ENCODE data around the gene PSMB4.

Gene PSMB4

DNA sequence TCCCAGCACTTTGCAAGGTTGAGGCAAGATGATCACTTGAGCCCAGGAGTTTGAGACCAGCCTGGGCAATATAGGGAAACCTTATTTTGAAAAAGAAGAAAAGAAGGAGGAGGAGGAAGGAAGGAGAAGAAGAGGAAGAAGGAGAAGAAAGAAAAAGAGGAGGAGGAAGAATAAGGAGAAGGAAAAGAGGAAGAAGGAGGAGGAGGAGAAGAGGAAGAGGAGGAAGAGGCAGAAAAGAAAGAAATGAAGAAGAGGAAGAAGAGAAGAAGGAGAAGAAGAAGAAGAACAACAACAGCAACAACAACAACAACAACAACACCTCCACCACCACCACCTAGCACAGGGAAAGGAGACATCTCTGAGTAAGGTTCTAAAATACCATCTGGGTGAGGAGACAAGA, 37.5 kb upstream of the PSMB4 start:
- H3K36me3 ChIP-seq (replicated peaks; ENCODE audit: low read depth, low read length): peaks cover 5% of the 10 kb centered on the region
- H3K4me1 ChIP-seq (ENCODE audit: low read length): 0 out of 2 replicates have a peak, but pooled peaks cover 1% of the 10 kb centered on the region
- no peak overlapping the region for H3K27ac ChIP-seq (ENCODE audit: low read length)
- TF ChIP-seq, protein P1, sequence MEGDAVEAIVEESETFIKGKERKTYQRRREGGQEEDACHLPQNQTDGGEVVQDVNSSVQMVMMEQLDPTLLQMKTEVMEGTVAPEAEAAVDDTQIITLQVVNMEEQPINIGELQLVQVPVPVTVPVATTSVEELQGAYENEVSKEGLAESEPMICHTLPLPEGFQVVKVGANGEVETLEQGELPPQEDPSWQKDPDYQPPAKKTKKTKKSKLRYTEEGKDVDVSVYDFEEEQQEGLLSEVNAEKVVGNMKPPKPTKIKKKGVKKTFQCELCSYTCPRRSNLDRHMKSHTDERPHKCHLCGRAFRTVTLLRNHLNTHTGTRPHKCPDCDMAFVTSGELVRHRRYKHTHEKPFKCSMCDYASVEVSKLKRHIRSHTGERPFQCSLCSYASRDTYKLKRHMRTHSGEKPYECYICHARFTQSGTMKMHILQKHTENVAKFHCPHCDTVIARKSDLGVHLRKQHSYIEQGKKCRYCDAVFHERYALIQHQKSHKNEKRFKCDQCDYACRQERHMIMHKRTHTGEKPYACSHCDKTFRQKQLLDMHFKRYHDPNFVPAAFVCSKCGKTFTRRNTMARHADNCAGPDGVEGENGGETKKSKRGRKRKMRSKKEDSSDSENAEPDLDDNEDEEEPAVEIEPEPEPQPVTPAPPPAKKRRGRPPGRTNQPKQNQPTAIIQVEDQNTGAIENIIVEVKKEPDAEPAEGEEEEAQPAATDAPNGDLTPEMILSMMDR (IDR thresholded peaks at IDR 0.05; ENCODE audit: low read depth, low read length): no peak
- TF ChIP-seq EZH2phosphoT487 (IDR thresholded peaks at IDR 0.05; ENCODE audit: low read depth): no peak
- no peaks in the 10 kb centered on the region for H3K27me3 ChIP-seq (ENCODE audit: low read depth, low read length)
- H3K4me2 ChIP-seq (ENCODE audit: low read length): no peak overlapping the region
- no peak overlapping the region for H3K9ac ChIP-seq (ENCODE audit: low read length)
- H3K79me2 ChIP-seq (ENCODE audit: low read length): no peaks in the 10 kb centered on the region
- no peak overlapping the region for H2AFZ ChIP-seq (ENCODE audit: low read depth, low read length)
- H3K9me3 ChIP-seq (ENCODE audit: insufficient read depth, low read length): peaks cover 12% of the 10 kb centered on the region; the same call in 1 of the 2 replicates
- H3K4me3 ChIP-seq (ENCODE audit: low read length): no peak overlapping the region
- no peaks in the 10 kb centered on the region for H4K20me1 ChIP-seq (ENCODE audit: insufficient read depth, low read length)

DNA sequence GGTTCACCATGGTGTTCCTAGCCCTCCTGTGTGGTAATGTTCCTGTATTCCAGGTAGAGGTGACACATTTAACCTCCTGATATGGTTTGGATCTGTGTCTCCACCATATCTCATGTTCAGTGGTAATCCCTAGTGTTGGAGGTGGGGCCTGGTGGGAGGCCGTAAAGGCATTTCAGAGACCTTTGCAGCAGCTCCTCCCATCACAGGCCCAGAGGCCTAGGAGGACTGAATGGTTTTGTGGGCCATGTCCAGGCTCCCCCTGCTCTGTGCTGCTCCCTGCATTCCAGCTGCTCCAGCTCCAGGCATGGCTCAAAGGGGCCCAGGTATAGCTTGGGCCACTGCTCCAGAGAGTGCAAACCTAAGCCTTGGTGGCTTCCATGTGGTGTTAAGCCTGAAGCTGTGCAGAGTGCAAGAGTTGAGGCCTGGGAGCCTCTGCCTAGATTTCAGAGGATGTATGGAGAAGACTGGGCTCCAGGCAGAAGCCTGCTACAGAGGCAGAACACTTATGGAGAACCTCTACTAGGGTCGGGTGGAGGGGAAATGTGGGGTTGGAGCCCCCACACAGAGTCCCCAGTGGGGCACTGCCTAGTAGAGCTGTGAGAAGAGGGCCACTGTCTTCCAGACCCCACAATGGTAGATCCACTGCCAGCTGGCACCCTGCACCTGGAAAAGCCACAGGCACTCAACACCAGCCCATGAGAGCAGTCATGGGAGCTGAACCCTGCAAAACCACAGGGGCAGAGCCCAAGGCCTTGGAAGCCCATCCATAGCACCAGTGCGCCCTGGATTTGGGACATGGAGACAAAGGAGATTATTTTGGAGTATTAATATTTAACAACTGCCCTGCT, 36.8 kb upstream of the PSMB4 start:
- Histone ChIP-seq H3K4me1 (ENCODE audit: low read length) (no peaks in the 10 kb centered on the region), H3K27ac (ENCODE audit: low read length) (no peak overlapping the region), H3K79me2 (ENCODE audit: low read length) (no peaks in the 10 kb centered on the region), H3K36me3 (replicated peaks; ENCODE audit: low read depth, low read length) (peaks cover 5% of the 10 kb centered on the region), H3K9ac (ENCODE audit: low read length) (no peak overlapping the region), H3K9me3 (ENCODE audit: insufficient read depth, low read length) (peaks cover 12% of the 10 kb centered on the region; the same call in 1 of the 2 replicates), H3K27me3 (ENCODE audit: low read depth, low read length) (no peaks in the 10 kb centered on the region), H3K4me2 (ENCODE audit: low read length) (no peak overlapping the region), H3K4me3 (ENCODE audit: low read length) (no peak overlapping the region), H2AFZ (ENCODE audit: low read depth, low read length) (no peak overlapping the region), H4K20me1 (ENCODE audit: insufficient read depth, low read length) (no peaks in the 10 kb centered on the region)
- TF ChIP-seq, protein P1 (IDR thresholded peaks at IDR 0.05; ENCODE audit: low read depth, low read length): no peak
- TF ChIP-seq EZH2phosphoT487 (IDR thresholded peaks at IDR 0.05; ENCODE audit: low read depth): no peak

DNA sequence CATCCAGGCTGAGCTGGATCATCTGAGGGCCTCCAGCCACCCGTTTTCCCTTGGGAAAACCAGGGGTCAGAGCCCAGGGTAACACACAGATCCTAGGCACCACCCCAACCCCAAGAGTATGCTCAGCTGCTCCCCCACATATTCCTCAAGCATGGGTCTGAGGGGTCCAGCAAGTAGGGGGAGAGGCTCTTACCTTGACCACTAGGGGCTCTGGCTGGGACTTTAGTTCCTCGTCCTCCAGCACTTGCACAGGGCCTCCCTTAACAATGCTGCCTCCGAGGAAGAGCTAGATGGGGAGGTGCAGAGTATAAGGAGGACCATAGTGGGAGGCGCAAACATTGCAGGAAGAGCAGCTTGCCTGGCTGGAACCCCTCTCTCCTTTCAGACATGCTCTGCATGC, 34.4 kb upstream of the PSMB4 start:
- H3K9me3 ChIP-seq (ENCODE audit: insufficient read depth, low read length): peaks cover 12% of the 10 kb centered on the region; the same call in 1 of the 2 replicates
- H3K9ac ChIP-seq (ENCODE audit: low read length): no peak overlapping the region
- H4K20me1 ChIP-seq (ENCODE audit: insufficient read depth, low read length): no peaks in the 10 kb centered on the region
- no peaks in the 10 kb centered on the region for H3K79me2 ChIP-seq (ENCODE audit: low read length)
- H2AFZ ChIP-seq (ENCODE audit: low read depth, low read length): no peak overlapping the region
- H3K4me2 ChIP-seq (ENCODE audit: low read length): no peak overlapping the region
- TF ChIP-seq, protein P1 (IDR thresholded peaks at IDR 0.05; ENCODE audit: low read depth, low read length): no peak
- no peak for TF ChIP-seq EZH2phosphoT487 (IDR thresholded peaks at IDR 0.05; ENCODE audit: low read depth)
- peaks cover under 1% of the 10 kb centered on the region; the same call in 1 of the 2 replicates for H3K4me1 ChIP-seq (ENCODE audit: low read length)
- H3K36me3 ChIP-seq (replicated peaks; ENCODE audit: low read depth, low read length): peaks cover 5% of the 10 kb centered on the region
- H3K27ac ChIP-seq (ENCODE audit: low read length): no peak overlapping the region
- no peak overlapping the region for H3K4me3 ChIP-seq (ENCODE audit: low read length)
- no peaks in the 10 kb centered on the region for H3K27me3 ChIP-seq (ENCODE audit: low read depth, low read length)

DNA sequence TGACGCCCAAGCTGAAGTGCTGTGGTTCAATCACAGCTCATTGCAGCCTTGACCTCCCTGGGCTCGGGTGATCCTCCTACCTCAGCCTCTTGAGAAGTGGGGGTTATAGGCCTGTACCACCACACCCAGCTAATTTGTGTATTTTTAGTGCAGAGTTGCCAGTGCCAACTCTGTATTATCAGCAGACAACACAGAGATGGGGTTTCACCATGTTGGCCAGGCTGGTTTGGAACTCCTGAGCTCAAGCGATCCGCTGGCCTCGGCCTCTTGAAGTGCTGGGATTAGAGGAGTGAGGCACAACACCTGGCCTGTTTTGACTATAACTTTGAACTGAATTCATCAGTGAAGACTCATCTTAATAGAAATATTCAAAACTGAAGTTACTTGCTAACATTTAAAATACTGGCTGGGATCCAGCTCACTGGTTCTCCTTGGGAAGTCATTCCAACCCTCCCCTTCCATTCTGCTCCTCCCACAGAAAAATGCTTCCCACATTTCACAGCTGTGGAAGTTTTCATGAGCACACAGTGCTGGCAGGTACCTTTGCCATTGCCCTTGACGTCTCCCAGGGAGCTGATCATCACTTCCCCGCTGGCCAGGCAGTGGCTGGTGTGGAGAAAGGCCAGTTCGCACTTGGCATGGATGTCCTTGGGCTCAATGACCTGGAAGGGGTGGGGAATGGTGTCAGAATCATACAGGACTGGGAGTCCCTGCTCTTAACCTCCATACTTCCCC, 31.5 kb upstream of the PSMB4 start:
- Histone ChIP-seq H2AFZ (ENCODE audit: low read depth, low read length) (no peak overlapping the region), H3K9me3 (ENCODE audit: insufficient read depth, low read length) (peaks cover 2% of the 10 kb centered on the region; the same call in 1 of the 2 replicates), H4K20me1 (ENCODE audit: insufficient read depth, low read length) (no peaks in the 10 kb centered on the region), H3K4me1 (ENCODE audit: low read length) (peaks cover 6% of the 10 kb centered on the region; the same call in 1 of the 2 replicates), H3K27me3 (ENCODE audit: low read depth, low read length) (no peaks in the 10 kb centered on the region), H3K4me2 (ENCODE audit: low read length) (no peak overlapping the region), H3K79me2 (ENCODE audit: low read length) (no peaks in the 10 kb centered on the region), H3K36me3 (replicated peaks; ENCODE audit: low read depth, low read length) (peaks cover under 1% of the 10 kb centered on the region), H3K27ac (ENCODE audit: low read length) (no peak overlapping the region), H3K4me3 (ENCODE audit: low read length) (no peak overlapping the region), H3K9ac (ENCODE audit: low read length) (no peak overlapping the region)
- TF ChIP-seq EZH2phosphoT487 (IDR thresholded peaks at IDR 0.05; ENCODE audit: low read depth): no peak
- TF ChIP-seq, protein P1 (IDR thresholded peaks at IDR 0.05; ENCODE audit: low read depth, low read length): no peak

All from OCI-LY3 (cell line).